T-cell (primary cell): ENCODE results near the gene SLC38A11. TPM values are rescaled to one million over a fixed set of nuclear protein-coding genes. Genes with fewer than 3 reads are reported as not detected.
"Not testable (repeated sequence)": the region's sequence is repeated elsewhere in the genome, so short reads cannot be mapped to it uniquely, and the experiment has no call there.

ENCODE experiments used
- ATAC-seq, 4 experiments: fragments of 200-7000 bp in 3 of 4; fragments of 150-1000 bp in 1 of 4; cut with Tn5 transposase; replicated peaks in 1 of 4; 1 replicate in 3 of 4; 2 replicates in 1 of 4; pipeline ENCODE4 v1.10.0; 2021; ENCODE audit warnings: moderate library complexity in 3 of 4, mild to moderate bottlenecking in 2 of 4, moderate number of reproducible peaks in 1 of 4
- CTCF ChIA-PET, 2 donors: fragments of 300-600 bp; sonication (Branson Sonifier 250); formaldehyde crosslinking; loops; one replicate each; lab custom pipeline; 2022; ENCODE audit warnings: antibody characterized with exemption in 2 of 2; lab: Charles Lee
- POLR2A ChIA-PET, 2 donors: fragments of 300-600 bp; sonication (Branson Sonifier 250); formaldehyde crosslinking; loops; one replicate each; lab custom pipeline; 2022; ENCODE audit warnings: antibody characterized with exemption in 2 of 2; lab: Charles Lee
- DNase-seq, 35 experiments: peaks; one replicate each; pipeline versions ENCODE4 v3.0.0 to v3.0.0-alpha.2; 2013 to 2023
- H3K27ac ChIP-seq: one replicate; pipeline ENCODE4 v1.5.1; 2013; ENCODE audit warnings: low read length
- H3K27me3 ChIP-seq, 2 experiments: replicated peaks in 1 of 2; 1 replicate in 1 of 2; 2 replicates in 1 of 2; pipeline versions ENCODE4 v1.6.1 to v1.7.0; 2013; ENCODE audit warnings: low read length in 1 of 2, mixed read lengths in 1 of 2; ENCODE audit not compliant: control insufficient read depth in 2 of 2, insufficient read depth in 2 of 2; ENCODE audit errors: extremely low read depth in 1 of 2
- H3K36me3 ChIP-seq, 2 donors: 1 replicate in 1 of 2; 2 replicates in 1 of 2; pipeline versions ENCODE4 v1.6.1 to v1.7.0; 2013; ENCODE audit warnings: low read length in 1 of 2; ENCODE audit not compliant: control insufficient read depth in 2 of 2, insufficient read depth in 1 of 2; ENCODE audit errors: extremely low read depth in 1 of 2
- H3K4me1 ChIP-seq, 2 experiments: 1 replicate in 1 of 2; 2 replicates in 1 of 2; pipeline versions ENCODE4 v1.6.1 to v1.7.0; 2013; ENCODE audit warnings: low read length in 2 of 2, mixed read lengths in 1 of 2; ENCODE audit not compliant: insufficient read depth in 2 of 2, control insufficient read depth in 1 of 2; ENCODE audit errors: extremely low read depth in 1 of 2
- H3K4me3 ChIP-seq, 2 donors: 1 replicate in 1 of 2; 2 replicates in 1 of 2; pipeline versions ENCODE4 v1.5.1 to v1.7.0; 2013; ENCODE audit warnings: mild to moderate bottlenecking in 2 of 2, low read length in 1 of 2, moderate library complexity in 1 of 2; ENCODE audit not compliant: control insufficient read depth in 1 of 2; ENCODE audit errors: extremely low read depth in 1 of 2
- H3K9me3 ChIP-seq: 2 replicates; pipeline ENCODE4 v1.7.0; 2013
- H3K27ac Mint-ChIP-seq, 2 donors: one replicate each; pipeline ENCODE4 v1.8.0; 2020 to 2021; ENCODE audit warnings: mild to moderate bottlenecking in 2 of 2, mixed read lengths in 2 of 2
- H3K27me3 Mint-ChIP-seq, 2 donors: one replicate each; pipeline ENCODE4 v1.8.0; 2021 to 2022; ENCODE audit warnings: mixed read lengths in 2 of 2
- H3K36me3 Mint-ChIP-seq: one replicate; pipeline ENCODE4 v1.8.0; 2021; ENCODE audit warnings: mixed read lengths
- H3K4me1 Mint-ChIP-seq, 3 donors: one replicate each; pipeline ENCODE4 v1.8.0; 2020 to 2022; ENCODE audit warnings: mixed read lengths in 3 of 3, mild to moderate bottlenecking in 1 of 3
- H3K4me3 Mint-ChIP-seq, 3 donors: one replicate each; pipeline ENCODE4 v1.8.0; 2020 to 2022; ENCODE audit warnings: mild to moderate bottlenecking in 3 of 3, mixed read lengths in 3 of 3, moderate library complexity in 3 of 3
- H3K9me3 Mint-ChIP-seq, 3 donors: one replicate each; pipeline ENCODE4 v1.8.0; 2020 to 2022; ENCODE audit warnings: mixed read lengths in 3 of 3
- WGBS: methylation state at CpG from one replicate; pipeline ENCODE4 v1.1.5; 2013; ENCODE audit warnings: missing lambda C conversion rate; ENCODE audit not compliant: insufficient coverage; 5-methylcytosine and 5-hydroxymethylcytosine counted together
- total RNA-seq, 35 experiments: library from RNA in 6 of 35; stranded (reverse) in 6 of 35; fragments of 120-200 nt in 1 of 35; gene quantifications; one replicate each; pipeline versions ENCODE4 v1.2.1 to v1.2.4 and lab custom pipeline; 2013 to 2026

SLC38A11 gene
- under 1 TPM in 2 of 5 donors, not detected in 3; 0.38 to 0.72 TPM for total RNA-seq
- total RNA-seq (2013), result 0.13 TPM
- total RNA-seq (lab: John Stamatoyannopoulos, UW), result 0 to 0.28 (median 0) reads per million in 29 experiments

- H3K4me3 Mint-ChIP-seq, result no peak within 1 kb of the TSS
Measured at GRCh38 chr2:164954954-164955701, at the start of gene SLC38A11. Gene SLC38A11 (minus strand): TSS chr2:164955525. CDS start chr2:164955247, 278 bp downstream.

GRCh38 chr2:165003443-165004130, 48.3 kb upstream of the SLC38A11 start:
- 90% methylated on average over 15 of the region's 24 CpGs for WGBS
- no peak overlapping the region for H3K4me3 Mint-ChIP-seq
- H3K36me3 Mint-ChIP-seq, result no peaks in the 10 kb centered on the region
- H3K9me3 Mint-ChIP-seq, result no peaks in the 10 kb centered on the region
- ChIA-PET CTCF (interaction anchor here in 1 of 2 donors (0.5 to 1.5 kb wide), 2 partner anchors 10 to 650 kb away, joined by 3 read pairs; no protein-coding TSS in a partner anchor), POLR2A (no interaction called here)
- Histone ChIP-seq H3K4me1 (no peaks in the 10 kb centered on the region), H3K27ac (no peak overlapping the region), H3K36me3 (no peaks in the 10 kb centered on the region), H3K9me3 (no peaks in the 10 kb centered on the region), H3K27me3 (no peaks in the 10 kb centered on the region), H3K4me3 (no peak overlapping the region)
- peaks cover 9% of the 10 kb centered on the region in 2 donors for H3K27me3 Mint-ChIP-seq
- DNase-seq (no peak), ATAC-seq (no peak)
- H3K27ac Mint-ChIP-seq, result no peak overlapping the region
- H3K4me1 Mint-ChIP-seq, result no peaks in the 10 kb centered on the region

More at GRCh38 chr2:164954954-164955701, at the start of gene SLC38A11:
- ChIA-PET CTCF (no interaction called here), POLR2A (no interaction called here)
- H3K36me3 Mint-ChIP-seq, result no peaks in the 10 kb centered on the region
- no peak within 1 kb of the TSS for H3K27ac Mint-ChIP-seq
- no peaks in the 10 kb centered on the region for H3K36me3 ChIP-seq
- no peaks in the 10 kb centered on the region for H3K9me3 ChIP-seq
- peaks cover 0 to 6% of the 10 kb centered on the region in 2 experiments for H3K27me3 ChIP-seq
- no peak within 1 kb of the TSS for H3K27ac ChIP-seq
- peaks cover 0 to 3% of the 10 kb centered on the region in 2 experiments for H3K4me1 ChIP-seq
- 38% methylated on average over 32 of the region's 34 CpGs for WGBS
- no peaks in the 10 kb centered on the region for H3K9me3 Mint-ChIP-seq
- ATAC-seq, result no peak
- peaks cover 0 to 3% (median 2%) of the 10 kb centered on the region in 3 donors for H3K4me1 Mint-ChIP-seq
- peaks cover 20 to 24% of the 10 kb centered on the region in 2 donors for H3K27me3 Mint-ChIP-seq
- no peak for DNase-seq
- no peak within 1 kb of the TSS for H3K4me3 ChIP-seq

- Mint-ChIP-seq H3K27ac (no peak overlapping the region), H3K9me3 (no peaks in the 10 kb centered on the region), H3K4me3 (no peak overlapping the region), H3K27me3 (peaks cover 8% of the 10 kb centered on the region in 2 donors), H3K4me1 (no peaks in the 10 kb centered on the region), H3K36me3 (no peaks in the 10 kb centered on the region)
- H3K27ac ChIP-seq, result no peak overlapping the region
- H3K9me3 ChIP-seq, result no peaks in the 10 kb centered on the region
- WGBS, result no CpG with 5 or more reads among the region's 1 CpG
- no peak for DNase-seq
- no peaks in the 10 kb centered on the region for H3K36me3 ChIP-seq
- ATAC-seq, result no peak
- H3K4me3 ChIP-seq, result no peak overlapping the region
- H3K27me3 ChIP-seq, result no peaks in the 10 kb centered on the region
- POLR2A ChIA-PET, result interaction anchor here in 1 of 2 donors (0.7 kb wide), 1 partner anchor 100 kb away, joined by 3 read pairs; no protein-coding TSS in a partner anchor
- H3K4me1 ChIP-seq, result no peaks in the 10 kb centered on the region
- CTCF ChIA-PET, result interaction anchor here in 1 of 2 donors (1.5 kb wide), 1 partner anchor 9 kb away, joined by 3 read pairs; no protein-coding TSS in a partner anchor
Measured at GRCh38 chr2:165002638-165003037, 47.3 kb upstream of the SLC38A11 start.

- H3K9me3 Mint-ChIP-seq, H3K4me1 ChIP-seq, H3K27me3 ChIP-seq, H3K36me3 ChIP-seq, H3K27ac Mint-ChIP-seq, DNase-seq, H3K9me3 ChIP-seq, ATAC-seq, H3K36me3 Mint-ChIP-seq, H3K27ac ChIP-seq, H3K27me3 Mint-ChIP-seq, H3K4me3 Mint-ChIP-seq, H3K4me3 ChIP-seq, POLR2A ChIA-PET: not testable (repeated sequence)
- CTCF ChIA-PET, result interaction anchor here (0.6 to 3.2 kb wide), 5 partner anchors 134 to 1031 kb away, joined by 3 to 12 read pairs (median 3); no protein-coding TSS in a partner anchor
- peaks cover 8 to 10% (median 8%) of the 10 kb centered on the region in 3 donors for H3K4me1 Mint-ChIP-seq
- WGBS, result 96% methylated on average over 22 of the region's 43 CpGs
Measured at GRCh38 chr2:164994664-164995299, 39.5 kb upstream of the SLC38A11 start.

- H3K4me1 ChIP-seq, result peaks cover 0 to 4% of the 10 kb centered on the region in 2 experiments
- no peak overlapping the region for H3K4me3 ChIP-seq
- WGBS, result 76% methylated on average over 14 of the region's 19 CpGs
- no peaks in the 10 kb centered on the region for H3K27me3 Mint-ChIP-seq
- H3K27me3 ChIP-seq, result no peaks in the 10 kb centered on the region
- H3K36me3 Mint-ChIP-seq, result no peaks in the 10 kb centered on the region
- no peak overlapping the region for H3K27ac ChIP-seq
- H3K9me3 ChIP-seq, result no peaks in the 10 kb centered on the region
- ChIA-PET CTCF (interaction anchor here (0.6 to 3.2 kb wide), 13 partner anchors 9 to 1135 kb away, joined by 3 to 12 read pairs (median 4); partner anchors contain the start of genes SCN1A (in 1 of the 2) and SCN3A (in 1 of the 2)), POLR2A (no interaction called here)
- no peak overlapping the region for H3K4me3 Mint-ChIP-seq
- H3K27ac Mint-ChIP-seq, result no peak overlapping the region
- no peaks in the 10 kb centered on the region for H3K9me3 Mint-ChIP-seq
- H3K4me1 Mint-ChIP-seq, result peaks cover 15 to 17% (median 16%) of the 10 kb centered on the region in 3 donors
- DNase-seq (no peak), ATAC-seq (no peak)
- H3K36me3 ChIP-seq, result no peaks in the 10 kb centered on the region
Measured at GRCh38 chr2:164993287-164994016, 38.1 kb upstream of the SLC38A11 start.
